Astrocyte (in vitro differentiated cells and primary cell): Measurements from ENCODE around the gene CASKIN2.

Experiments
- EZH2 ChIP-seq: IDR thresholded peaks from 2 replicates; pipeline ENCODE4 v1.6.1; 2012; ENCODE audit warnings: mild to moderate bottlenecking, low read length, inconsistent platforms; ENCODE audit not compliant: insufficient read depth
- TF ChIP-seq, protein P1 (sequence below): IDR thresholded peaks from 2 replicates; pipeline ENCODE4 v1.5.1; 2011; ENCODE audit warnings: low read depth, mild to moderate bottlenecking, inconsistent platforms, low read length, moderate library complexity; ENCODE audit not compliant: insufficient read depth

- TF ChIP-seq, protein P1, sequence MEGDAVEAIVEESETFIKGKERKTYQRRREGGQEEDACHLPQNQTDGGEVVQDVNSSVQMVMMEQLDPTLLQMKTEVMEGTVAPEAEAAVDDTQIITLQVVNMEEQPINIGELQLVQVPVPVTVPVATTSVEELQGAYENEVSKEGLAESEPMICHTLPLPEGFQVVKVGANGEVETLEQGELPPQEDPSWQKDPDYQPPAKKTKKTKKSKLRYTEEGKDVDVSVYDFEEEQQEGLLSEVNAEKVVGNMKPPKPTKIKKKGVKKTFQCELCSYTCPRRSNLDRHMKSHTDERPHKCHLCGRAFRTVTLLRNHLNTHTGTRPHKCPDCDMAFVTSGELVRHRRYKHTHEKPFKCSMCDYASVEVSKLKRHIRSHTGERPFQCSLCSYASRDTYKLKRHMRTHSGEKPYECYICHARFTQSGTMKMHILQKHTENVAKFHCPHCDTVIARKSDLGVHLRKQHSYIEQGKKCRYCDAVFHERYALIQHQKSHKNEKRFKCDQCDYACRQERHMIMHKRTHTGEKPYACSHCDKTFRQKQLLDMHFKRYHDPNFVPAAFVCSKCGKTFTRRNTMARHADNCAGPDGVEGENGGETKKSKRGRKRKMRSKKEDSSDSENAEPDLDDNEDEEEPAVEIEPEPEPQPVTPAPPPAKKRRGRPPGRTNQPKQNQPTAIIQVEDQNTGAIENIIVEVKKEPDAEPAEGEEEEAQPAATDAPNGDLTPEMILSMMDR = no peak
- no peak for TF ChIP-seq EZH2
These were observed 13.1 kb downstream of the CASKIN2 start for GRCh38 chr17:75502072-75502720.
